GM21825 (cell line): Measurements from ENCODE around the gene SHISAL1.
A peak's percentile ranks its signal among the peaks of the same experiment; 100 is the strongest.
"Not testable (repeated sequence)": the region's sequence is repeated elsewhere in the genome, so short reads cannot be mapped to it uniquely, and the experiment has no call there.

ENCODE experiments used
- ATAC-seq: cut with Tn5 transposase; IDR thresholded peaks from one replicate; pipeline ENCODE4 v1.9.1; 2021; ENCODE audit warnings: mild to moderate bottlenecking, moderate library complexity; ENCODE audit not compliant: unreplicated experiment

Gene SHISAL1

GRCh38 chr22:44329179-44329796, 16.5 kb upstream of the SHISAL1 start:
- ATAC-seq, result peak; percentile 88

GRCh38 chr22:44328762-44329161, 16.0 kb upstream of the SHISAL1 start:
- ATAC-seq, result no peak

GRCh38 chr22:44328326-44328725, 15.6 kb upstream of the SHISAL1 start:
- no peak for ATAC-seq

GRCh38 chr22:44326491-44326885, 13.7 kb upstream of the SHISAL1 start:
- ATAC-seq, result no peak

- no peak for ATAC-seq
These were observed 13.2 kb upstream of the SHISAL1 start for GRCh38 chr22:44325718-44326490.

- ATAC-seq, result not testable (repeated sequence)
These were observed 10.5 kb upstream of the SHISAL1 start for GRCh38 chr22:44323140-44323790.

- no peak for ATAC-seq
These were observed 6.9 kb upstream of the SHISAL1 start for GRCh38 chr22:44319685-44320084.

- no peak for ATAC-seq
These were observed 6.0 kb upstream of the SHISAL1 start for GRCh38 chr22:44318751-44319150.

GRCh38 chr22:44317886-44318637, 5.3 kb upstream of the SHISAL1 start:
- ATAC-seq, result no peak

- ATAC-seq, result no peak
These were observed 4.3 kb upstream of the SHISAL1 start for GRCh38 chr22:44317123-44317444.

GRCh38 chr22:44316393-44317122, 3.8 kb upstream of the SHISAL1 start:
- no peak for ATAC-seq

GRCh38 chr22:44314425-44315067, 1.8 kb upstream of the SHISAL1 start:
- ATAC-seq, result no peak

GRCh38 chr22:44313385-44314006, 745 bp upstream of the SHISAL1 start:
- ATAC-seq, result no peak

GRCh38 chr22:44311855-44312170, 938 bp downstream of the SHISAL1 start:
- no peak for ATAC-seq

- no peak for ATAC-seq
These were observed 1.5 kb downstream of the SHISAL1 start for GRCh38 chr22:44311104-44311854.

GRCh38 chr22:44309647-44310046, 3.1 kb downstream of the SHISAL1 start:
- no peak for ATAC-seq

- ATAC-seq, result no peak
These were observed 3.6 kb downstream of the SHISAL1 start for GRCh38 chr22:44309137-44309536.

- no peak for ATAC-seq
These were observed 5.1 kb downstream of the SHISAL1 start for GRCh38 chr22:44307509-44308169.

GRCh38 chr22:44305888-44306287, 6.9 kb downstream of the SHISAL1 start:
- no peak for ATAC-seq
